ENCODE data around the gene BTBD9. TPM values are rescaled to one million over a fixed set of nuclear protein-coding genes. Genes with fewer than 3 reads are reported as not detected.

BTBD9 gene
- total RNA-seq, 1 experiment from 2014 or later, result 8.9 TPM

DNA sequence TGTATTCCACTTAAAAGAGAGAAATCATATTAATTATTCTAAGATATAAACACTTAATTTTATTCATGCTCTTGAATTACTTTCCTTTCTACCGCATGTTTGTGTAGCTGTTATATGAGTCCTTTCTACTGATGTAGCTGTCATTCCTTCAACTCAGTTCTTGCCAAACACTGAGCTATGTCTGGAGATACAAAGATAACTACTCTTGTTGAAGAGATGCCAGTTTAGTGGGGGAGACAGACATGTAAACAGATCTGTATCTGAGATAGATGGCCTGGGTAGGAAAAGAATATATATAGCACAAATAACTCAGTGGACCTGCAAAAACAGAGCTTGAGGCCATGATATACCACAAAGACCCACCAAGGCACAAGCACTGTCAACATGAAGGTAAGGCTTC, 157.3 kb downstream of the BTBD9 start:
- Histone ChIP-seq H3K56ac (ENCODE audit: insufficient read length, low read depth, low read length) (no peak overlapping the region), H3K27ac (ENCODE audit: insufficient read length, low read depth, low read length) (no peak overlapping the region), H3K9me3 (ENCODE audit: control insufficient read depth, low read depth, low read length) (no peaks in the 10 kb centered on the region), H3T11ph (ENCODE audit: low read length) (no peak overlapping the region), H3K18ac (ENCODE audit: insufficient read length, low read depth, low read length) (no peak overlapping the region), H3K23ac (ENCODE audit: insufficient read length, low read depth, low read length) (no peak overlapping the region), H4K8ac (replicated peaks; ENCODE audit: insufficient read length, low read depth, low read length) (no peak overlapping the region), H3K23me2 (ENCODE audit: insufficient read length, low read depth, low read length, poor library complexity, severe bottlenecking) (no peaks in the 10 kb centered on the region), H2BK120ac (ENCODE audit: low read depth, low read length, poor library complexity, severe bottlenecking) (no peak overlapping the region), H3K9ac (ENCODE audit: extremely low read depth, insufficient read length, low read length) (no peak overlapping the region), H3K14ac (ENCODE audit: insufficient read depth, low read length) (no peak overlapping the region), H2AFZ (ENCODE audit: low read length) (no peak overlapping the region), H3K4me2 (ENCODE audit: insufficient read depth, insufficient read length, low read length) (no peak overlapping the region), H2BK15ac (ENCODE audit: low read depth, low read length) (no peak overlapping the region), H2BK5ac (ENCODE audit: insufficient read length, low read length) (no peak overlapping the region), H4K91ac (ENCODE audit: insufficient read length, low read depth, low read length) (no peak overlapping the region), H3K27me3 (ENCODE audit: insufficient read depth, low read length) (no peaks in the 10 kb centered on the region), H4K20me1 (ENCODE audit: control insufficient read depth, insufficient read depth, insufficient read length) (no peaks in the 10 kb centered on the region), H3K79me1 (ENCODE audit: insufficient read depth, low read depth, low read length, poor library complexity, severe bottlenecking) (no peaks in the 10 kb centered on the region), H3K4ac (ENCODE audit: low read depth, low read length) (no peak overlapping the region), H4K5ac (ENCODE audit: insufficient read length, low read depth, low read length) (no peak overlapping the region), H2BK20ac (ENCODE audit: low read depth, low read length, poor library complexity, severe bottlenecking) (no peak overlapping the region), H2BK12ac (ENCODE audit: insufficient read length, low read depth, low read length) (no peak overlapping the region), H2AK5ac (ENCODE audit: insufficient read length, low read length) (no peak overlapping the region), H3K4me1 (ENCODE audit: insufficient read depth, low read length) (peaks cover 5% of the 10 kb centered on the region; the same call in 1 of the 2 replicates), H3K79me2 (ENCODE audit: insufficient read depth, low read length) (no peaks in the 10 kb centered on the region)
- no peak for DNase-seq
- no peaks in the 10 kb centered on the region for H3K9me3 Mint-ChIP-seq
- H3K27ac Mint-ChIP-seq, result no peak overlapping the region
- peaks cover 7% of the 10 kb centered on the region for H3K27me3 Mint-ChIP-seq (ENCODE audit: low read depth)
- no peak overlapping the region for H3K4me3 Mint-ChIP-seq
- no peaks in the 10 kb centered on the region; a peak in 1 of 7 replicates for H3K36me3 Mint-ChIP-seq (ENCODE audit: insufficient read depth in 1 of 3, low read depth in 3 of 3)
- no CpG with 5 or more reads among the region's 1 CpG for WGBS (ENCODE audit: extremely low coverage, insufficient read length, low lambda C conversion rate)
- TF ChIP-seq, protein P1, sequence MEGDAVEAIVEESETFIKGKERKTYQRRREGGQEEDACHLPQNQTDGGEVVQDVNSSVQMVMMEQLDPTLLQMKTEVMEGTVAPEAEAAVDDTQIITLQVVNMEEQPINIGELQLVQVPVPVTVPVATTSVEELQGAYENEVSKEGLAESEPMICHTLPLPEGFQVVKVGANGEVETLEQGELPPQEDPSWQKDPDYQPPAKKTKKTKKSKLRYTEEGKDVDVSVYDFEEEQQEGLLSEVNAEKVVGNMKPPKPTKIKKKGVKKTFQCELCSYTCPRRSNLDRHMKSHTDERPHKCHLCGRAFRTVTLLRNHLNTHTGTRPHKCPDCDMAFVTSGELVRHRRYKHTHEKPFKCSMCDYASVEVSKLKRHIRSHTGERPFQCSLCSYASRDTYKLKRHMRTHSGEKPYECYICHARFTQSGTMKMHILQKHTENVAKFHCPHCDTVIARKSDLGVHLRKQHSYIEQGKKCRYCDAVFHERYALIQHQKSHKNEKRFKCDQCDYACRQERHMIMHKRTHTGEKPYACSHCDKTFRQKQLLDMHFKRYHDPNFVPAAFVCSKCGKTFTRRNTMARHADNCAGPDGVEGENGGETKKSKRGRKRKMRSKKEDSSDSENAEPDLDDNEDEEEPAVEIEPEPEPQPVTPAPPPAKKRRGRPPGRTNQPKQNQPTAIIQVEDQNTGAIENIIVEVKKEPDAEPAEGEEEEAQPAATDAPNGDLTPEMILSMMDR (conservative IDR thresholded peaks at IDR 0.05), result no peak
- peaks cover 19 to 22% of the 10 kb centered on the region in 2 experiments for H3K4me1 Mint-ChIP-seq

All from H9 (cell line).